ENCODE data around the gene LTBP1. TPM values are rescaled to one million over a fixed set of nuclear protein-coding genes. Genes with fewer than 3 reads are reported as not detected.
A peak's percentile ranks its signal among the peaks of the same experiment; 100 is the strongest.

The LTBP1 gene
- total RNA-seq, 1 experiment from 2014 or later: 8.7 TPM

DNA sequence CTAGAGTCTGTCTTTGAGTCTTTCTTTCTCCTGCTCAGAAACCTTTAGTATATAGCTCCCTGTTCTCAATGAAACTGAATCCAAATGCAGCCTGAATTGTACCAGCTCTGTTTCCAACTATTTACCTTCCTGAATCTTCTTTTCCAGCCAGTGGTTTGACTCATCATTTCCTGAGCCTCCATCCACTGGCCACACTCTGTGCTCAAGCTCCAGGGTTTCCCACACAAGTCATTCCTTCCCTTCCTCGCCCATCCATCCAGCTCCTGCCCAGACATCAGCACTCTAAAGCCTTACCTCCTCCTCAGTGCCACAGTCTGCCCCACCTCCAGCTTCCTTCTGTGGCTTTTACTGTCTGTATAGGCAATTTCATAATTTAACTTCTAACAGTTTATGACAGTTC, 296.1 kb downstream of the LTBP1 start:
- DNase-seq (ENCODE audit: low read depth in 1 of 2, low spot score in 2 of 2): peak in 1 of 2 experiments; percentile 7
- H3K4me3 ChIP-seq: no peak overlapping the region
- H3K36me3 ChIP-seq: no peaks in the 10 kb centered on the region
- peaks cover 12% of the 10 kb centered on the region; the same call in 1 of the 2 replicates for H3K4me1 ChIP-seq (replicated peaks)
- H3K27me3 ChIP-seq (replicated peaks): no peaks in the 10 kb centered on the region
- H3K27ac ChIP-seq: no peak overlapping the region
- no peaks in the 10 kb centered on the region for H3K9me3 ChIP-seq (replicated peaks)

DNA sequence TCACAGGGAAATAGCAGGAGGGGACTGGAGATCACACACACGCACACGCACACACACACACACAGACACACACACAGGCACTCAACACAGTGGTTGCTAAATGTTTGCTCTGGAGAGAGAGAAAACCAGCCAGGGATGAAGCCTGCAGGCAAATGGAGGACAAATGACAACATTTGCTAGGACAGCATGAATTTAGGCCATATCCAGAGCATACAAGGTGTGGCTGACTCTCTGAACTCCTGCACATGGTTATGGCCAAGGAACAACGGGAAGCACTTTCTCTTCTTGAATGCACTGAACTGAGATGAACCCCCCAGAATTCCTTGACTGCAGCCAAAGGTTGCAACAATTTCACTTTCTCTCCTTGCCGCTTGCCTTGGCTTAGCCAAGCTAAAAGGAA, 299.7 kb downstream of the LTBP1 start:
- Histone ChIP-seq H3K27ac (no peak overlapping the region), H3K9me3 (replicated peaks) (no peaks in the 10 kb centered on the region)
- DNase-seq (ENCODE audit: low read depth in 1 of 2, low spot score in 2 of 2): no peak

DNA sequence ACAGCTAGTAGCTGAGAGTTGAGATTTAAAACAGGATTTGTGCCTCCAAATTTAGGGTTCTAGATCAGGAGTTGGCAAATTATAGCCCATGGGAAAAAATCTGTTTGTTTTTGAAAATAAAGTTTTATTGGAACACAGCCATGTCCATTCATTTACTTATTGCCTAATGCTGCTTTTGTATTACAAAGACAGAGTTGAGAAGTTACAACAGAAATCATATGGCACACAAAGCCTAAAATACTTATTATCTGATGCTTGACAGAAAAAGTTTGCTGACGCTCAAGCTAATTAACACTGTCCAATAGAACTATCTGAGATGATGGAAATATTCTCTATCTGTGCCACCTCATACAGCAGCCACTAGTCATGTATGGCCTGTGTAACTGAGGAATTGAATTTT, 300.6 kb downstream of the LTBP1 start:
- no peaks in the 10 kb centered on the region for H3K9me3 ChIP-seq (replicated peaks)
- no peak overlapping the region for H3K4me3 ChIP-seq
- DNase-seq (ENCODE audit: low read depth in 1 of 2, low spot score in 2 of 2): no peak
- peaks cover 6% of the 10 kb centered on the region; the same call in 1 of the 2 replicates for H3K4me1 ChIP-seq (replicated peaks)
- H3K27me3 ChIP-seq (replicated peaks): no peaks in the 10 kb centered on the region
- no peak overlapping the region for H3K27ac ChIP-seq
- no peaks in the 10 kb centered on the region for H3K36me3 ChIP-seq

More for the DNA sequence above, 299.7 kb downstream of the LTBP1 start:
- no peaks in the 10 kb centered on the region for H3K27me3 ChIP-seq (replicated peaks)
- peaks cover 6% of the 10 kb centered on the region; the same call in 1 of the 2 replicates for H3K4me1 ChIP-seq (replicated peaks)
- H3K4me3 ChIP-seq: no peak overlapping the region
- H3K36me3 ChIP-seq: no peaks in the 10 kb centered on the region

DNA sequence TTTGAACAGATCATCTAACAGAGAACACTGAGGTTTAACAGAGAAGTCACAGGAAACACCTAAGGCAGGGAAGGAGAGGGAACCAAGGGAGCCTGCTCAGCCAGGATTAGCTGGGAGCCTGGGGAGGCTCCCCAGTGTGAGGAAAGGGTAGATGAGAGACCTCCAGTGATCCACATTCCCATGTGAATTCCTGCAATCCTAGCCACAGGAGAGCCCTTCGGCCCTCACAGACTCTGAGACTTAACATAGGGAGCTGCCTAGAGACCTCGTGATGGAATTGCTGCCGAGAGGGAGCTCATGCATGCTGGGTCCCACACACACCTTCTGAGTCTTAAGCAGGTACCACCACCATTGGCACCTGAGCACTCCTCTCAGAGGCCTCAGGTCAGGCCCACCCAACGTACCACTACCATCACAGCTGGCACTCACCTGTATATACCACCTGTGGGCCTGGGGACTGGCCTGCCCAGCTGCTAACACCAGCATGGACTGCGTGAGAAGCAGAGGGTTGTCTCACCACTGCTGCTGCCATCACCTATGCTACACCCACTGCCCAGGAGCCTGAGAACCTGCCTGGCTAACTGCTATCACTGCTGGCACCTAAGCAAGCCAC, 303.8 kb downstream of the LTBP1 start:
- H3K27ac ChIP-seq: no peak overlapping the region
- H3K36me3 ChIP-seq: no peaks in the 10 kb centered on the region
- no peaks in the 10 kb centered on the region for H3K27me3 ChIP-seq (replicated peaks)
- H3K4me1 ChIP-seq (replicated peaks): no peaks in the 10 kb centered on the region
- no peaks in the 10 kb centered on the region for H3K9me3 ChIP-seq (replicated peaks)
- DNase-seq (ENCODE audit: low read depth in 1 of 2, low spot score in 2 of 2): no peak
- no peak overlapping the region for H3K4me3 ChIP-seq

DNA sequence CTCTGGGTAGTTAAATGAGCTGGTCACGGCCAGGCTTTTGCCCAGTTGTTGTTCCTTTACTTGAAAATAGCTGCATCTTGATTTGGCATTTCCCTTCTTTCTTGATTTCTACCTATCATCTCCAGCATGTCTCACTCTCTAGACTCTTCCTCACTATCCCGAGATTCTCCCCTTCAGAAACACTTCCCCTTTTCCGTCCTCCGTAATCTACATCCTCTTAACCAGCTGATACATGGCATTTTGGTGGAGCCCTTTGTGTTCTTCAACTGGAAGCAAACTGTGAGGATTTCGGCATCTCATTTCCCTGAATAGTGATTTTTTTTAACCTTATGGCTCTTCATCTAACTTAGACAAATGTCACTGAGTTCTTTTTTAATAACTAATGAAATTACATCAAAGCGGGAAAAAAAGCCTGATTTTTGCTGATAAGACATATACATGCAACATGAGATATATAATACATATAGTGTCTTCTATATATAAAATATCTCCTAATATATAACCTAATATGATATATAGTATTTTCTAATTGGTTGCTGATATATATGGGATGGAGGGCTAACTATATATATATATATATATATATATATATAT, 309.5 kb downstream of the LTBP1 start:
- H3K27ac ChIP-seq: no peak overlapping the region
- no peak overlapping the region for H3K4me3 ChIP-seq
- no peak for DNase-seq (ENCODE audit: low read depth in 1 of 2, low spot score in 2 of 2)
- H3K4me1 ChIP-seq (replicated peaks): no peaks in the 10 kb centered on the region
- no peaks in the 10 kb centered on the region for H3K36me3 ChIP-seq
- no peaks in the 10 kb centered on the region for H3K9me3 ChIP-seq (replicated peaks)
- no peaks in the 10 kb centered on the region for H3K27me3 ChIP-seq (replicated peaks)

DNA sequence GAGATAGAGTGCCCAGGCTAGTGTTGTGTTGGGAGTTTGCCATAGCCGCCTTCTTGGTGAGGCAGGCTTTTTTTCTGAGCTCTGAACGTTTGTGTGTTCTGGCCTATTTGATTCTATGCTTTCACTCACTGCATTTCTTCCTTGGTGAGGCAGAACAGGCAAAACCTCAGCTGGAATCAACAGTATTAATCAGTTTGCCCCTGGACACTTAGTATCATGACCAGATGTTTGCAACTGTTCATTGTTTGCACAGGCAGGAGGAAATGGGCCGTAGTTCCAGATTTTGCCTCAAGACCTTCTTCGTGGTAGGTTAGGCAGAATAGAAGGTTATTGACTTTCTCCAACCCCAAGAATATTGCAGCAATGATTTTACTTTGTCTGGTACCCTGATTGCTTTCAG, 311.6 kb downstream of the LTBP1 start:
- no peak overlapping the region for H3K27ac ChIP-seq
- H3K27me3 ChIP-seq (replicated peaks): no peaks in the 10 kb centered on the region
- H3K4me3 ChIP-seq: no peak overlapping the region
- H3K9me3 ChIP-seq (replicated peaks): no peaks in the 10 kb centered on the region
- H3K36me3 ChIP-seq: no peaks in the 10 kb centered on the region
- DNase-seq (ENCODE audit: low read depth in 1 of 2, low spot score in 2 of 2): no peak
- no peaks in the 10 kb centered on the region for H3K4me1 ChIP-seq (replicated peaks)

DNA sequence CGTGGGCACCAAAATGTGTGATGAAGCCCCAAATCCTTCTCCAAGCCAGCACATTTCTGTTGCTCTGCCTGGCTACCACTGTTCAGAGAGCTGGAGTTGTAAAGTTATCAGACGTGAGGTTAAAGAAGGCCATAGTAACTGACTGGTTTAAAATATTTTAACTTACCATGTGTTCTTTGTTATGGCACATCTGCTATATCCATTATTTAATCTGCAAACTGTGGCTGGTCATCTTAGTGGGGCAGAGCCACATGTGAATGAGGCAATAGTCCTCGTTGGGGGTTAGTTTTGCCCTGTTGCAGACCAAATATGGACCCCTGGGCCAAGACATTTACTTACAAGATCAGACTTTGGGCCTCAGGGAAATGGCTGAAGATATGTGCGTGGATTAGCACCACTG, 315.3 kb downstream of the LTBP1 start:
- H3K36me3 ChIP-seq: no peaks in the 10 kb centered on the region
- no peak for DNase-seq (ENCODE audit: low read depth in 1 of 2, low spot score in 2 of 2)
- H3K27ac ChIP-seq: no peak overlapping the region
- H3K27me3 ChIP-seq (replicated peaks): no peaks in the 10 kb centered on the region
- H3K4me1 ChIP-seq (replicated peaks): no peaks in the 10 kb centered on the region
- no peak overlapping the region for H3K4me3 ChIP-seq
- H3K9me3 ChIP-seq (replicated peaks): no peaks in the 10 kb centered on the region

DNA sequence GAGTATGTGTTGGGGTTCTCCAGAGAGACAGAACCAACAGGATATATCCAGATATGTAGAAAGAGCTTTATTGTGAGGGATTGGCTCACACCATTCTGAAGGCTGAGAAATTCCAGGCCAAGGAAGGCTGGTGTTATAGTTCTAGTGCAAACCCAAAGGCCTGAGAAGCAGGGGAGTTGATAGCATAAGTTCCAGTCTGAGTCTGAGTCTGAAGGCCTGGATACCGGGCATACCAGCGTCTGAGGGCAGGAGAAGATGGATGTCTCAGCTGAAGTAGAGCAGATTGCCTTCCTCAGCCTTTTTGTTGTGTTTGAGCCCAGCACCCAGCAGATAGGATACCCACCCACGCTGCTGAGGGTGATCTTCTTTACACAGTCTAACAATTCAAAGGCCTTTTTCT, 318.0 kb downstream of the LTBP1 start:
- DNase-seq (ENCODE audit: low read depth in 1 of 2, low spot score in 2 of 2): no peak
- no peak overlapping the region for H3K27ac ChIP-seq

DNA sequence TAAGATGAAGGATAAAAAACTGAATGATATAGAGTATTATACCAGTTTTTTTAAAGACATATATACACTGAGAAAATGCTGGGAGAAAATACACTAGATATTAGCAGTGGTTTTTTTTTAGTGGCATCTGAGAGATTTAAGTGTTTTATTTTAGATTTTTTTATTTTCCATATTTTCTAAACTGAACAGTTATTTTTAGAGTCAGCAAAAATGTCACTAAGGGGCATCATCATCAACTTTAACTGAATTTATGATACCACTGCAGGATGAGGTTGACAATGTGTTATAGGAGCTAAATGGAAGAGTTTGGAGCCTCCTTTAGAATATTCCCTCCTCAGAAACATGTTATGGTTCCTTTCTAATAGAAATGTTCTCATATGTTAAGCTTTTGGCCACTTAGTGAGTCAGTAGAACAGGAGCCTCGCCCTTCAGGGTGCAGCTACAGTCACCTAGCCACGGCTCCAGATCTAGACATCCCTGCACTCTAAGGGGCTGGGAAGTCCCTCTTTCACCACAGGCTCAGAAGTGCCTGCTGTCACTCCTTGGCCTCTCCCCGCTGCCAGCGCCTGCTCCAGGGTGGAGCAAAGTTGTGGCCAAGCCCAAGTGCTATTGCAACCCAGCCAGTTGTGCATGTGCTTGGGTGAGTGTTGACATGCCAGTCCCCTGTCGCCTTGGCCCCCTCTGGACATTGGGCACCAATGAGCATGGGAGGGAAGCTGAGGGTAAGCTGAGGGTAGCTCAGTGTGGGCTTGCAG, 319.0 kb downstream of the LTBP1 start:
- Histone ChIP-seq H3K27ac (no peak overlapping the region), H3K36me3 (no peaks in the 10 kb centered on the region), H3K27me3 (replicated peaks) (no peaks in the 10 kb centered on the region), H3K4me1 (replicated peaks) (no peaks in the 10 kb centered on the region), H3K4me3 (no peak overlapping the region), H3K9me3 (replicated peaks) (no peaks in the 10 kb centered on the region)
- no peak for DNase-seq (ENCODE audit: low read depth in 1 of 2, low spot score in 2 of 2)

More for the DNA sequence above, 318.0 kb downstream of the LTBP1 start:
- Histone ChIP-seq H3K9me3 (replicated peaks) (no peaks in the 10 kb centered on the region), H3K4me1 (replicated peaks) (no peaks in the 10 kb centered on the region), H3K36me3 (no peaks in the 10 kb centered on the region), H3K4me3 (no peak overlapping the region), H3K27me3 (replicated peaks) (no peaks in the 10 kb centered on the region)

DNA sequence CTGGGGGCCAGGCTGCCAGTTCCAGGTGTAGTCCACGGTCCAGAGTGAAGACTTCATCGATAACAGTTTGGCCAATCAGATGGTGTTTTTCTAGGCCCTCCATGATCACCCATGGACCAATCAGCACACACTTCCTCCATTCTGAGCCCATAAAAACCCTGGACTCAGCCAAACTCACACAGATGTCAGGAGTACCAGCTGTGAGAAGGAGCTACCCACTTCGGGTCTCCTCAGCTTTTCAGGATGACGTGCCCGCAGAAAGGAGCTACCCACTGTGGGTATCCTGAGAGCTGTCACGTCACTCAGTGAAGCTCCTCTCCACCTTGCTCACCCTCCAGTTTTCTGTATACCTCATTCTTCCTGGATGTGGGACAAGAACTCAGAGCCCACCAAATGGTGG, 319.7 kb downstream of the LTBP1 start:
- Histone ChIP-seq H3K27ac (no peak overlapping the region), H3K4me3 (no peak overlapping the region), H3K36me3 (no peaks in the 10 kb centered on the region), H3K27me3 (replicated peaks) (no peaks in the 10 kb centered on the region), H3K9me3 (replicated peaks) (no peaks in the 10 kb centered on the region), H3K4me1 (replicated peaks) (no peaks in the 10 kb centered on the region)
- no peak for DNase-seq (ENCODE audit: low read depth in 1 of 2, low spot score in 2 of 2)

DNA sequence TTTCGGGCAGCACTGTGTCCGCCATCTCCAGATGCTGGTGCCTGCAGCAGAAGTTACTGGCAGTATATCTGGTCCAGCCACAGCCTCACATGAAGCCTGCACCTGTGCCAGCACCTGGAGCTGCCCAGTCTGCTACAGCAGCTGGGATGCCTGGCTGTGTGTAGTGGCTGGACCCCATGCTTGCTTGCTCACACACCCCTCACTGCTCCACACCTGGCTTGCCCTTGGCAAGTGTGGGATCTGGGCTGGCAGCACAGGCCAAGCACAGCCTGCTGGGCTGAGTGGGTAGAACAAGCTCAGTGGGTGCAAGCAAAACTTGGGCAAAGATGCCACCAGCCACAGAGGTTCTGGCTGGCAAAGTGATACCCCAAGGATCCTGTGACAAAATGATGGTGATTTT, 320.3 kb downstream of the LTBP1 start:
- Histone ChIP-seq H3K4me3 (no peak overlapping the region), H3K36me3 (no peaks in the 10 kb centered on the region), H3K27me3 (replicated peaks) (no peaks in the 10 kb centered on the region), H3K9me3 (replicated peaks) (no peaks in the 10 kb centered on the region), H3K27ac (no peak overlapping the region), H3K4me1 (replicated peaks) (no peaks in the 10 kb centered on the region)
- no peak for DNase-seq (ENCODE audit: low read depth in 1 of 2, low spot score in 2 of 2)

DNA sequence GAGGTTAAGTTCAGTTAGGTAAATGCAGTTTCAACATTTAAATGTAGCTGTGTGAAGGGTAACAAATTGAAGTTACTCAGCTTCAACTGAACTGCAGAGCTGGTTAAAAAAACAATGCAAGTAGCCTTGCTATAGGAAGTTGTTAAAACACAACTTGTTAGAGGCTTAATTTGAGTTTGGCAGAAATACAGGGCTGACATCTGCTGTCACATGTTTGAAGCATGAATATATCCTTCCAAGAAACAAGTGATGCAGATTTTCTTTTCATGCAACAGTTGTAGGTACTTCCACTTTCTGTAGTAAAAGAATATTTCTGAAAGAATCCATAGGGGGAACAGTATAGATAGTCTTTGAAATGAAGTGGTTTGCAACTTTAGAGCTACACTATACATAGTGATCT, 321.0 kb downstream of the LTBP1 start:
- no peaks in the 10 kb centered on the region for H3K9me3 ChIP-seq (replicated peaks)
- no peak overlapping the region for H3K27ac ChIP-seq

DNA sequence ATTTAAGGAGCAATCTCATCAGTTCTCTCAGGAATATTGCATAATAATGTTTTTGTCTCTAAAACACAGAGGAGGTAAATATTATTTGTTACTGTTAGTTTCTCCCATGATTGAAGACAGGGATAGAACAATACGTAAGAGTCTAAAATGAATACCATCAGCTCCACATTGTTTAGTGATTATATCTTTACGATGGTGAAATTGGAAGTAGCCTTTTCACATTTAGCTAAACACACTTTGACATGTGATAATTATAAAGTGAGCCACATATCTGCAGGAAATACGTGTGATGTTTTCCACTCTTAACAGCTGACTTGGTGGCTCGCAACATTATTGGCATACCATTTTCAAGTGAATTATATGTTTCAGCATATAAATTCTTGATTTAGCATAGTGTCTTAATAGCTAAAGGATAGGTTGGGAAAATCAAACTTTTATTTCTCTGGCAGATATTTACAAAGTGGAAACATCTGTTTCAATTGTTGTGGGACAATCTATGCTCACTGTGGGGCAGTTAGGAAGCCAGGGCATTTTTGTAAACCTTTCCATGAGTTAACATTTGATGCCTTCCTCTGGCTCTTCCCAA, 321.6 kb downstream of the LTBP1 start:
- Histone ChIP-seq H3K9me3 (replicated peaks) (no peaks in the 10 kb centered on the region), H3K36me3 (no peaks in the 10 kb centered on the region), H3K27ac (no peak overlapping the region), H3K27me3 (replicated peaks) (no peaks in the 10 kb centered on the region), H3K4me1 (replicated peaks) (no peaks in the 10 kb centered on the region), H3K4me3 (no peak overlapping the region)
- no peak for DNase-seq (ENCODE audit: low read depth in 1 of 2, low spot score in 2 of 2)

More for the DNA sequence above, 321.0 kb downstream of the LTBP1 start:
- Histone ChIP-seq H3K4me3 (no peak overlapping the region), H3K4me1 (replicated peaks) (no peaks in the 10 kb centered on the region), H3K27me3 (replicated peaks) (no peaks in the 10 kb centered on the region), H3K36me3 (no peaks in the 10 kb centered on the region)
- DNase-seq (ENCODE audit: low read depth in 1 of 2, low spot score in 2 of 2): no peak

DNA sequence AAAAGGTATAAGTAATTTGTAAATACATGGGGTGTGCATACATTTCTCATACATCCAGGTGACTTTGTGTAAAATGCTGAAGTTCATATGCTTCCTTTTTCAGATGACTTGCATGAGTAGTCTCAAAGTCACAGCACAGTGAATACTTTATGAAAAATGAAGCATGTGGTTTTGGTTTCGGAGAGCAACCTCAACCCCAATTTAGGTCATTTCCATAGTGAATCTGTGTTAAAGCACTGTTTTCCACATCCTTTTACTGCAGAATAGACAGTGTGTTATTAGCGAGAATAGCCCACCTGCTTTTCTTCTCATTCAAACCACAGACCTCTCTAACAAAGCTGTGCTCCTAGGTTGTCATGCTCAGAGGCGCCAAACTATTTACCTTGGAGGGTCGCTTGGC, 325.2 kb downstream of the LTBP1 start:
- no peaks in the 10 kb centered on the region for H3K27me3 ChIP-seq (replicated peaks)
- H3K36me3 ChIP-seq: no peaks in the 10 kb centered on the region
- DNase-seq (ENCODE audit: low read depth in 1 of 2, low spot score in 2 of 2): no peak
- H3K27ac ChIP-seq: no peak overlapping the region
- peaks cover 15% of the 10 kb centered on the region for H3K4me1 ChIP-seq (replicated peaks)
- H3K4me3 ChIP-seq: no peak overlapping the region
- no peaks in the 10 kb centered on the region for H3K9me3 ChIP-seq (replicated peaks)

Data from SJSA1 (cell line).